Panc1 (cell line): ENCODE results near the gene SPR. TPM values are rescaled to one million over a fixed set of nuclear protein-coding genes. Genes with fewer than 3 reads are reported as not detected.

Experiments
- ATAC-seq: fragments of 200-7000 bp; cut with Tn5 transposase; 2 replicates; pipeline ENCODE4 v1.9.1; 2020; ENCODE audit warnings: mild to moderate bottlenecking, moderate library complexity
- BruUV-seq: library from RNA; stranded (reverse); fragments of 400-500 nt; replicated peaks from 2 replicates; lab custom pipeline; 2021; lab: Mats Ljungman, UMichigan
- CTCF ChIA-PET: fragments of 300-600 bp; sonication (Branson Sonifier 250); formaldehyde crosslinking; loops from one replicate; lab custom pipeline; 2022; ENCODE audit warnings: antibody characterized with exemption; lab: Charles Lee
- POLR2A ChIA-PET: fragments of 300-600 bp; sonication (Branson Sonifier 250); formaldehyde crosslinking; loops from one replicate; lab custom pipeline; 2022; ENCODE audit warnings: antibody characterized with exemption; lab: Charles Lee
- DNase-seq: peaks from one replicate; pipeline ENCODE4 v3.0.0-alpha.2; 2010; ENCODE audit warnings: low read depth, low spot score
- H3K27ac ChIP-seq: 2 replicates; pipeline ENCODE4 v1.5.1; 2011; ENCODE audit warnings: mild to moderate bottlenecking, low read length, inconsistent platforms
- H3K27me3 ChIP-seq: fragments of 200-500 bp; sonication (Bioruptor generic); 2 replicates; pipeline ENCODE4 v1.6.0; 2014; ENCODE audit warnings: low read length, inconsistent platforms; ENCODE audit not compliant: control insufficient read depth, insufficient read depth
- H3K36me3 ChIP-seq: fragments of 200-500 bp; sonication (Bioruptor generic); 2 replicates; pipeline ENCODE4 v1.5.1; 2014; ENCODE audit warnings: inconsistent platforms, mild to moderate bottlenecking, low read length, moderate library complexity; ENCODE audit not compliant: control insufficient read depth, insufficient read depth
- H3K4me1 ChIP-seq: 2 replicates; pipeline ENCODE4 v1.5.1; 2011; ENCODE audit warnings: inconsistent platforms, mild to moderate bottlenecking, low read length, moderate library complexity; ENCODE audit not compliant: control insufficient read depth, insufficient read depth
- H3K4me3 ChIP-seq, 2 experiments: 2 replicates each; pipeline ENCODE4 v1.5.1; 2011 to 2012; ENCODE audit warnings: low read depth in 2 of 2, low read length in 2 of 2, mild to moderate bottlenecking in 2 of 2, inconsistent platforms in 1 of 2, moderate library complexity in 1 of 2
- H3K9me3 ChIP-seq: fragments of 200-500 bp; sonication (Bioruptor generic); 2 replicates; pipeline ENCODE4 v1.5.1; 2014; ENCODE audit warnings: low read depth, mild to moderate bottlenecking, inconsistent platforms, low read length, moderate library complexity; ENCODE audit not compliant: control insufficient read depth, insufficient read depth
- POLR2AphosphoS5 ChIP-seq: IDR thresholded peaks from 2 replicates; pipeline ENCODE4 v1.6.1; 2012; ENCODE audit warnings: mild to moderate bottlenecking, low read depth, low read length, moderate library complexity
- SIN3A ChIP-seq: IDR thresholded peaks from 2 replicates; pipeline ENCODE4 v1.6.1; 2012; ENCODE audit warnings: low read depth, mild to moderate bottlenecking, low read length, moderate library complexity, borderline replicate concordance; ENCODE audit not compliant: insufficient read depth
- TCF7L2 ChIP-seq: IDR thresholded peaks from 2 replicates; pipeline ENCODE4 v1.6.1; 2011; ENCODE audit warnings: mild to moderate bottlenecking, low read depth, low read length, inconsistent platforms
- in situ Hi-C: cut with HindIII; loops from 2 replicates; pipeline ENCODE4 v1.10.0; 2016; ENCODE audit warnings: low sequenced_read_pairs, low pct_unique_long_range_greater_than_20kb
- intact Hi-C: fragments of 100-400 bp; cut with micrococcal nuclease; formaldehyde crosslinking; loops from one replicate; pipeline ENCODE4 v1.10.0; 2022; ENCODE audit not compliant: unreplicated experiment
- total RNA-seq: library from RNA; stranded (reverse); gene quantifications from one replicate; pipeline ENCODE4 v1.2.1, GENCODE V29; 2021; ENCODE audit not compliant: unreplicated experiment
- TF ChIP-seq, protein P1 (sequence below), 2 experiments: IDR thresholded peaks; 2 replicates each; pipeline ENCODE4 v1.6.1; 2011 to 2012; ENCODE audit warnings: low read depth in 2 of 2, control low read depth in 1 of 2, low read length in 1 of 2, mild to moderate bottlenecking in 1 of 2, moderate library complexity in 1 of 2; ENCODE audit not compliant: insufficient read depth in 1 of 2
- TF ChIP-seq, protein P2 (sequence below): fragments of 450-650 bp; IDR thresholded peaks from 2 replicates; pipeline ENCODE4 v1.5.1; 2017; ENCODE audit warnings: mild to moderate bottlenecking

Gene SPR
- total RNA-seq, 1 experiment from 2014 or later, result 75.4 TPM

DNA sequence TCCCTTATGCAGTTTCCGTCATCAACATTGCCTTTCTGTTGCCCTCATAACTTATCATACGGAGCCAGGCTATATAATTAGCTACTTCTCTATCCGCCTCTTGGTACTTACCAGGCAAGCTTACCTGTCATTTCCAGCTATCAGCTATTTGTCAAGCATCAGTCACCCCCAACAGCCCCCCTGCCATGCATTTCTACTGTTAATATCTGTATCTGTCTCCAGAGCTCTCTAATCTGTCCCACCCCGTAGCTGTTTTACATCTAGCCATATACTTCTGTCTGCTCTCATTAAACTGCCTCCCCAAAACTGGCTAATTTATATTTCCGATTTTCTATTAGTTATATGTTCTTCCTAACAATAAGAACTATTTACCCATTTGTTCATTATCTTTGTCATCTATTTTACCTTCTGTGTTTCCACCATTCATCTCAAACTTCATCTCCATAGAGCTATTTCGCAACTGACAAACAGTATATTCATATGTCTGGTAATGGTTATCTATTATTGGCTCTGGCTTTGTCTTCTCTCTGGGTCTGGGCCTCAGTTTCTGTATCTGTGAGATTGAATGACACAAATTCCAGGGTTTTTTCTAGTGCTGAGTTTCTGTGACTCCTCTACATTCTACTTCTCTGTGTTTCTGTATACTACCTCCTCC is 39.7 kb downstream of the SPR start:
- H3K27me3 ChIP-seq, result peaks cover 37% of the 10 kb centered on the region
- in situ Hi-C loops, result no loop called here
- H3K27ac ChIP-seq, result no peak overlapping the region
- ATAC-seq (no peak), DNase-seq (no peak)
- no TSS peak for BruUV-seq
- ChIA-PET CTCF (interaction anchor here (0.9 kb wide), 1 partner anchor 34 kb away, joined by 3 read pairs; no protein-coding TSS in a partner anchor), POLR2A (no interaction called here)
- no peaks in the 10 kb centered on the region for H3K9me3 ChIP-seq
- no peak overlapping the region for H3K4me3 ChIP-seq
- TF ChIP-seq, protein P1, sequence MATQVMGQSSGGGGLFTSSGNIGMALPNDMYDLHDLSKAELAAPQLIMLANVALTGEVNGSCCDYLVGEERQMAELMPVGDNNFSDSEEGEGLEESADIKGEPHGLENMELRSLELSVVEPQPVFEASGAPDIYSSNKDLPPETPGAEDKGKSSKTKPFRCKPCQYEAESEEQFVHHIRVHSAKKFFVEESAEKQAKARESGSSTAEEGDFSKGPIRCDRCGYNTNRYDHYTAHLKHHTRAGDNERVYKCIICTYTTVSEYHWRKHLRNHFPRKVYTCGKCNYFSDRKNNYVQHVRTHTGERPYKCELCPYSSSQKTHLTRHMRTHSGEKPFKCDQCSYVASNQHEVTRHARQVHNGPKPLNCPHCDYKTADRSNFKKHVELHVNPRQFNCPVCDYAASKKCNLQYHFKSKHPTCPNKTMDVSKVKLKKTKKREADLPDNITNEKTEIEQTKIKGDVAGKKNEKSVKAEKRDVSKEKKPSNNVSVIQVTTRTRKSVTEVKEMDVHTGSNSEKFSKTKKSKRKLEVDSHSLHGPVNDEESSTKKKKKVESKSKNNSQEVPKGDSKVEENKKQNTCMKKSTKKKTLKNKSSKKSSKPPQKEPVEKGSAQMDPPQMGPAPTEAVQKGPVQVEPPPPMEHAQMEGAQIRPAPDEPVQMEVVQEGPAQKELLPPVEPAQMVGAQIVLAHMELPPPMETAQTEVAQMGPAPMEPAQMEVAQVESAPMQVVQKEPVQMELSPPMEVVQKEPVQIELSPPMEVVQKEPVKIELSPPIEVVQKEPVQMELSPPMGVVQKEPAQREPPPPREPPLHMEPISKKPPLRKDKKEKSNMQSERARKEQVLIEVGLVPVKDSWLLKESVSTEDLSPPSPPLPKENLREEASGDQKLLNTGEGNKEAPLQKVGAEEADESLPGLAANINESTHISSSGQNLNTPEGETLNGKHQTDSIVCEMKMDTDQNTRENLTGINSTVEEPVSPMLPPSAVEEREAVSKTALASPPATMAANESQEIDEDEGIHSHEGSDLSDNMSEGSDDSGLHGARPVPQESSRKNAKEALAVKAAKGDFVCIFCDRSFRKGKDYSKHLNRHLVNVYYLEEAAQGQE (IDR thresholded peaks at IDR 0.05; ENCODE audit: insufficient read depth in 1 of 2, low read depth in 2 of 2, low read length in 1 of 2), result no peak
- TF ChIP-seq POLR2AphosphoS5, result no peak
- no peak for TF ChIP-seq TCF7L2
- no peak for TF ChIP-seq SIN3A
- TF ChIP-seq, protein P2, sequence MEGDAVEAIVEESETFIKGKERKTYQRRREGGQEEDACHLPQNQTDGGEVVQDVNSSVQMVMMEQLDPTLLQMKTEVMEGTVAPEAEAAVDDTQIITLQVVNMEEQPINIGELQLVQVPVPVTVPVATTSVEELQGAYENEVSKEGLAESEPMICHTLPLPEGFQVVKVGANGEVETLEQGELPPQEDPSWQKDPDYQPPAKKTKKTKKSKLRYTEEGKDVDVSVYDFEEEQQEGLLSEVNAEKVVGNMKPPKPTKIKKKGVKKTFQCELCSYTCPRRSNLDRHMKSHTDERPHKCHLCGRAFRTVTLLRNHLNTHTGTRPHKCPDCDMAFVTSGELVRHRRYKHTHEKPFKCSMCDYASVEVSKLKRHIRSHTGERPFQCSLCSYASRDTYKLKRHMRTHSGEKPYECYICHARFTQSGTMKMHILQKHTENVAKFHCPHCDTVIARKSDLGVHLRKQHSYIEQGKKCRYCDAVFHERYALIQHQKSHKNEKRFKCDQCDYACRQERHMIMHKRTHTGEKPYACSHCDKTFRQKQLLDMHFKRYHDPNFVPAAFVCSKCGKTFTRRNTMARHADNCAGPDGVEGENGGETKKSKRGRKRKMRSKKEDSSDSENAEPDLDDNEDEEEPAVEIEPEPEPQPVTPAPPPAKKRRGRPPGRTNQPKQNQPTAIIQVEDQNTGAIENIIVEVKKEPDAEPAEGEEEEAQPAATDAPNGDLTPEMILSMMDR, result no peak
- H3K36me3 ChIP-seq, result no peaks in the 10 kb centered on the region
- intact Hi-C loops, result no loop called here
- no peaks in the 10 kb centered on the region for H3K4me1 ChIP-seq

DNA sequence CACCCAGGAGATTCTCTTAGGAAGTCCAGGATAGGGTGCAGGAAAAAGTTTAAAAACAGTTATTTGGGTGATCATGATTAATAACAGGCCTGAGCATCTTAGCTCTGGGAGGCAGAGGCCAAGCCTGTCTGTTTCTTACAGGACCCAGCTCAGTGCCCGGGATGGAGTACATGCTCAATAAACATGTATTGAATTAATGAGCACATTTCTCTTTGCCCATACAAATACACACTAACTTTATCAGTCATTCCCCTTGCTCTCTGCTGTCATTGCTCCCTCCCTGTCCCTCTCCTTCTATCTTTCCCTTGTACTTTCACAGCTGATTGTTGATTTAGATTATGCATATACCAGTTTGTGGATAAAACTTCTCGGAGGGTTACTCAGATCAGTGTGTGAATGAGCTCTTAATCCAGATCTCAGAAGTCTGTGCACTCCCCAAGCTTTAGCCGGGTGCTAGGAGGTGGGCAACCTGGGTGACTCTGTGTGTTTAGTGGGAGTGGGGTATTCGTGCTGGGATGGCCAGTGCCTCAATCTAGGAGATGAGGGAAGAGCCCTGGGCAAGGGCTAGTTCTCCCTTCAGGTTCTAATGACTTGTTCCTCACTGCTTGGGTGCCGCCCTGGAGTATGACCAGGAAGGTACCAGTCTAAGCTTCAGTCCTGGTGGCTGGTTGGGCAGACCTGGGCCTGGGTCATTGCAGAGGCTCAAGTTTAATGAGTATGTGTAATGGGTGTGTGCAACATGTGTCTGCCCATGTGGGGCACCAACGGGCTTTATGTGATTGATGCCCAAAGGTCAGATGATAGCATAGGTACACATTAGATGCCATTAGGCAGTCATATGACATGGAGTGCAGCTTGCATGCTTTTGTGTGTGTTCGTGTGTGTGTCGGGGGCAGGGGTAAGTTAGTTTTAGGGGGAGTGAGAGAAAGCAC is 40.7 kb downstream of the SPR start:
- Histone ChIP-seq H3K27me3 (peaks cover 29% of the 10 kb centered on the region), H3K9me3 (no peaks in the 10 kb centered on the region), H3K4me3 (no peak overlapping the region), H3K4me1 (no peaks in the 10 kb centered on the region), H3K36me3 (no peaks in the 10 kb centered on the region), H3K27ac (no peak overlapping the region)
- no peak for ATAC-seq
- CTCF ChIA-PET, result interaction anchor here (0.9 kb wide), 1 partner anchor 35 kb away, joined by 3 read pairs; no protein-coding TSS in a partner anchor
- TF ChIP-seq, protein P1 (IDR thresholded peaks at IDR 0.05; ENCODE audit: insufficient read depth in 1 of 2, low read depth in 2 of 2, low read length in 1 of 2), result no peak
- TF ChIP-seq TCF7L2, result no peak
- no peak for TF ChIP-seq SIN3A
- TF ChIP-seq, protein P2, result no peak
- TF ChIP-seq POLR2AphosphoS5, result no peak
- DNase-seq, result no peak
- no TSS peak for BruUV-seq
- POLR2A ChIA-PET, result no interaction called here
- intact Hi-C loops, result no loop called here
- in situ Hi-C loops, result no loop called here
